K562 (cell line): ENCODE data around the gene SPTY2D1. TPM values are rescaled to one million over a fixed set of nuclear protein-coding genes. Genes with fewer than 3 reads are reported as not detected.

Experiments used
- CHD7 ChIP-seq: fragments of 200-600 bp; sonication (generic); IDR thresholded peaks from one replicate; pipeline ENCODE4 v1.6.1; 2012; ENCODE audit warnings: mild to moderate bottlenecking, low read depth, low read length, inconsistent platforms
- DIDO1 ChIP-seq: fragments of 450-650 bp; IDR thresholded peaks from 2 replicates; pipeline ENCODE4 v1.6.1; 2016; ENCODE audit warnings: low read depth, missing biosample characterization, missing genetic modification characterization
- MAZ ChIP-seq, 2 experiments: fragments of 450-650 bp in 1 of 2; sonication (generic) in 1 of 2; formaldehyde crosslinking; IDR thresholded peaks in 1 of 2; conservative IDR thresholded peaks in 1 of 2; 2 replicates each; pipeline versions ENCODE4 v1.4.0 to v1.5.0; 2020; ENCODE audit warnings: mild to moderate bottlenecking in 1 of 2, missing genetic modification reagents in 1 of 2
- MBD2 ChIP-seq: sonication (generic); IDR thresholded peaks from 2 replicates; pipeline ENCODE4 v1.6.1; 2016; ENCODE audit warnings: low read depth, borderline replicate concordance
- SMAD3 ChIP-seq: fragments of 450-650 bp; formaldehyde crosslinking; conservative IDR thresholded peaks from 2 replicates; pipeline ENCODE4 v1.4.0; 2020; ENCODE audit warnings: mild to moderate bottlenecking
- THAP7 ChIP-seq: fragments of 250-450 bp; sonication (Bioruptor Pico); IDR thresholded peaks from 2 replicates; pipeline ENCODE4 v1.5.0; 2021
- ZBTB1 ChIP-seq: sonication (generic); formaldehyde crosslinking; IDR thresholded peaks from 2 replicates; pipeline ENCODE4 v1.8.1; 2023; ENCODE audit warnings: missing genetic modification reagents, low read depth, mild to moderate bottlenecking, borderline replicate concordance
- ZNF507 ChIP-seq: conservative IDR thresholded peaks from 2 replicates; pipeline ENCODE4 v1.6.1; 2017; ENCODE audit warnings: missing genetic modification characterization, missing compliant biosample characterization
- polyA plus RNA-seq, 8 experiments: library from polyadenylated mRNA; depleted of rRNA in 4 of 8; stranded (reverse) in 5 of 8; unstranded in 3 of 8; fragments of >200 nt; fragmentation: Nextera tagmentation in 2 of 8; fragmentation: Illumina TruSeq in 1 of 8; extraction: Ambion mirVana in 2 of 8; extraction: Trizol in 1 of 8; gene quantifications; 2 replicates each; pipeline versions ENCODE4 v1.2.1 to v1.2.3, GENCODE V29; 2011 to 2014; ENCODE audit warnings: inconsistent platforms in 1 of 8, missing spikeins in 1 of 8
- total RNA-seq, 7 experiments: library from RNA; depleted of rRNA in 6 of 7; stranded (reverse); fragments of >200 nt in 6 of 7; fragmentation: Illumina TruSeq in 2 of 7; extraction: Trizol in 2 of 7; gene quantifications; 2 replicates each; pipeline versions ENCODE4 v1.2.1 to v1.2.3, GENCODE V29; 2011 to 2021; ENCODE audit warnings: low replicate concordance in 1 of 7
- TF ChIP-seq, protein P1 (sequence below): fragments of 250-450 bp; sonication (Bioruptor Pico); IDR thresholded peaks from 2 replicates; pipeline ENCODE4 v1.8.0; 2021; ENCODE audit warnings: mild to moderate bottlenecking, moderate library complexity

Gene SPTY2D1
- total and polyA plus RNA-seq, 9 of the 15 experiments (the other 6 are each of a cell fraction or from before 2014, with no cell fraction given), result 3.2 to 32.1 (median 12.9) TPM

DNA sequence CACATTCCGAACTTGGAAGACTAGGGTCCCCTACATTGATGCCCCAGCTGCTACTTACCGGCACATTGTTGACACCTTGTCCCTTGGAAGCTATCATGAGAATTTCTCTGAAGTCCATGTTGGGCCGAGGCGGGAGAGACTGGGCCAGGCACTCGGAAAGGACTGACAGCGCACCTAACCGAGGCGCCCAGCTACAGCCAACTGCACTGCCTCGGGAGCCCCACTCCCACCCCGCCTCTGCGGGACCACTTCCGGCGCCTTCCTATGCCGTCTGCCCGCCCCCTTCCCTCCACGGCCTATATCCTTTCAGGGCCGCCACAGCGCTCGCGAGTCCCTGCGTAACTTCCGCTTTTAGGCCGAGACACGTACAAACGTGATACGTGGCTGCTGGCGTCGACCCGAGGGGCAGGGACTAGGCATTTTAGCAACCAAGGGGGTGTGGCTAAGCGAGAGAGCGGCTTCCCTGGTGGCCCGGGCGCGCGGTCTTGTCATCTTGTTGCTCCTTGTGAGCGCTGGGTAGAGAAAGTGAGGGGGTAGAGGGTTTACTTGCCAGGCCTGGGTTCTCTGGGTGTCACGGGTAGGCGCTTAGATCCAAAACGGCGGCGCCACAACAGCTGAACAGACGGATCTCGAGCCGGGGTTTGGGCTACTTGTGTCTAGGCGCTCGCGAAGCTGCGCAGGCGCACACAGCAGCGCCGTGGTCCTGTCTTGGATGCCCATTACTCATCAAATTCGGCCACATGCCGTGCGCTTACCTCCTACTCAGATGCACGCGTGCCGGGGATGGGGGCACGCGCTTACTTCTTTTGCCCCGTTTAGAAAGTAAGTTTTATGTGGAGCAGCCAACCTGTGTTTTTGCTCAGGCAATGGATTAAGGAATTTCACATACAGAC, at the start of gene SPTY2D1 (continued):
- TF ChIP-seq CHD7 (no peak), THAP7 (CRISPR knock-in tag) (no peak), ZNF507 (tag) (no peak), SMAD3 (CRISPR knock-in tag) (no peak), MAZ (CRISPR knock-in tag; conservative IDR thresholded peaks at IDR 0.05 in 1 of 2, IDR thresholded peaks at IDR 0.05 in 1 of 2) (peak; percentile 82 to 96), DIDO1 (tag) (no peak), MBD2 (peak; percentile 77; the same call in 1 of the 2 replicates), ZBTB1 (CRISPR knock-in tag) (no peak)
- TF ChIP-seq, protein P1, sequence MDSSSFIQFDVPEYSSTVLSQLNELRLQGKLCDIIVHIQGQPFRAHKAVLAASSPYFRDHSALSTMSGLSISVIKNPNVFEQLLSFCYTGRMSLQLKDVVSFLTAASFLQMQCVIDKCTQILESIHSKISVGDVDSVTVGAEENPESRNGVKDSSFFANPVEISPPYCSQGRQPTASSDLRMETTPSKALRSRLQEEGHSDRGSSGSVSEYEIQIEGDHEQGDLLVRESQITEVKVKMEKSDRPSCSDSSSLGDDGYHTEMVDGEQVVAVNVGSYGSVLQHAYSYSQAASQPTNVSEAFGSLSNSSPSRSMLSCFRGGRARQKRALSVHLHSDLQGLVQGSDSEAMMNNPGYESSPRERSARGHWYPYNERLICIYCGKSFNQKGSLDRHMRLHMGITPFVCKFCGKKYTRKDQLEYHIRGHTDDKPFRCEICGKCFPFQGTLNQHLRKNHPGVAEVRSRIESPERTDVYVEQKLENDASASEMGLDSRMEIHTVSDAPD (CRISPR knock-in tag), result no peak
